NCI-H510A treated with DMSO at 0.1 percent for 48 hours (cell line): Measurements from ENCODE around the gene PNCK.

ENCODE experiments used
- DNase-seq: peaks from one replicate; lab custom pipeline; 2025; lab: John Stamatoyannopoulos, UW

Gene PNCK

GRCh38 chrX:153626863-153627674, 46.5 kb downstream of the PNCK start:
- DNase-seq = no peak

- no peak for DNase-seq
These were observed 47.5 kb downstream of the PNCK start for GRCh38 chrX:153626025-153626633.

GRCh38 chrX:153625271-153626024, 48.2 kb downstream of the PNCK start:
- DNase-seq = no peak

- DNase-seq = no peak
These were observed 49.2 kb downstream of the PNCK start for GRCh38 chrX:153624196-153625091.

GRCh38 chrX:153623310-153624029, 50.1 kb downstream of the PNCK start:
- DNase-seq = no peak

- no peak for DNase-seq
These were observed 50.8 kb downstream of the PNCK start for GRCh38 chrX:153622661-153623309.

- DNase-seq = no peak
These were observed 51.5 kb downstream of the PNCK start for GRCh38 chrX:153621949-153622598.

GRCh38 chrX:153620576-153620975, 53.0 kb downstream of the PNCK start:
- no peak for DNase-seq
